Measurements from ENCODE around the gene ORM2. TPM values are rescaled to one million over a fixed set of nuclear protein-coding genes. Genes with fewer than 3 reads are reported as not detected.

The ORM2 gene
- total and polyA plus RNA-seq, 2 experiments from 2014 or later = 0.76 TPM

GRCh38 chr9:114371973-114372917 is 42.6 kb downstream of the ORM2 start:
- Mint-ChIP-seq H3K36me3 (ENCODE audit: low read depth) (peaks cover 50% of the 10 kb centered on the region), H3K9me3 (no peaks in the 10 kb centered on the region), H3K4me1 (peaks cover 43% of the 10 kb centered on the region), H3K27me3 (ENCODE audit: insufficient read depth, low read depth, poor library complexity) (peaks cover 5% of the 10 kb centered on the region), H3K4me3 (no peak overlapping the region), H3K27ac (peak overlapping the region; percentile 89)
- no peak for DNase-seq (ENCODE audit: low spot score)
- ATAC-seq = no peak
- Histone ChIP-seq H3K9me2 (ENCODE audit: insufficient read depth) (0 out of 2 replicates have a peak, but pooled peaks cover 6% of the 10 kb centered on the region), H2AFZ (no peak overlapping the region), H3K79me2 (replicated peaks; ENCODE audit: insufficient read depth) (peaks cover 4% of the 10 kb centered on the region; the same call in 1 of the 2 replicates), H3K36me3 (ENCODE audit: insufficient read depth) (no peaks in the 10 kb centered on the region), H3K4me3 (no peak overlapping the region), H3K4me2 (no peak overlapping the region), H3K4me1 (ENCODE audit: insufficient read depth) (peaks cover 52% of the 10 kb centered on the region), H3K27ac (ENCODE audit: low read depth) (no peak overlapping the region), H3F3A (replicated peaks; ENCODE audit: low read depth) (peaks cover 12% of the 10 kb centered on the region; the same call in 1 of the 2 replicates), H3K27me3 (ENCODE audit: insufficient read depth) (no peaks in the 10 kb centered on the region), H4K20me1 (replicated peaks; ENCODE audit: insufficient read depth) (no peaks in the 10 kb centered on the region)
- no peak for TF ChIP-seq NANOG (IDR thresholded peaks at IDR 0.05; ENCODE audit: borderline replicate concordance)
- TF ChIP-seq JUNB (IDR thresholded peaks at IDR 0.05; ENCODE audit: unreplicated experiment) = no peak
- no peak for TF ChIP-seq EZH2 (IDR thresholded peaks at IDR 0.05; ENCODE audit: low read depth, unreplicated experiment)
- no peak for TF ChIP-seq ZNF114 (CRISPR knock-in tag; IDR thresholded peaks at IDR 0.05)
- TF ChIP-seq EZH2phosphoT487 (IDR thresholded peaks at IDR 0.05; ENCODE audit: unreplicated experiment) = no peak
- no peak for TF ChIP-seq STAT1 (IDR thresholded peaks at IDR 0.05; ENCODE audit: unreplicated experiment)
- TF ChIP-seq ETS1 (IDR thresholded peaks at IDR 0.05) = no peak
- TF ChIP-seq ZNF331 (CRISPR knock-in tag; IDR thresholded peaks at IDR 0.05; ENCODE audit: low read depth) = no peak
- TF ChIP-seq, protein P1, sequence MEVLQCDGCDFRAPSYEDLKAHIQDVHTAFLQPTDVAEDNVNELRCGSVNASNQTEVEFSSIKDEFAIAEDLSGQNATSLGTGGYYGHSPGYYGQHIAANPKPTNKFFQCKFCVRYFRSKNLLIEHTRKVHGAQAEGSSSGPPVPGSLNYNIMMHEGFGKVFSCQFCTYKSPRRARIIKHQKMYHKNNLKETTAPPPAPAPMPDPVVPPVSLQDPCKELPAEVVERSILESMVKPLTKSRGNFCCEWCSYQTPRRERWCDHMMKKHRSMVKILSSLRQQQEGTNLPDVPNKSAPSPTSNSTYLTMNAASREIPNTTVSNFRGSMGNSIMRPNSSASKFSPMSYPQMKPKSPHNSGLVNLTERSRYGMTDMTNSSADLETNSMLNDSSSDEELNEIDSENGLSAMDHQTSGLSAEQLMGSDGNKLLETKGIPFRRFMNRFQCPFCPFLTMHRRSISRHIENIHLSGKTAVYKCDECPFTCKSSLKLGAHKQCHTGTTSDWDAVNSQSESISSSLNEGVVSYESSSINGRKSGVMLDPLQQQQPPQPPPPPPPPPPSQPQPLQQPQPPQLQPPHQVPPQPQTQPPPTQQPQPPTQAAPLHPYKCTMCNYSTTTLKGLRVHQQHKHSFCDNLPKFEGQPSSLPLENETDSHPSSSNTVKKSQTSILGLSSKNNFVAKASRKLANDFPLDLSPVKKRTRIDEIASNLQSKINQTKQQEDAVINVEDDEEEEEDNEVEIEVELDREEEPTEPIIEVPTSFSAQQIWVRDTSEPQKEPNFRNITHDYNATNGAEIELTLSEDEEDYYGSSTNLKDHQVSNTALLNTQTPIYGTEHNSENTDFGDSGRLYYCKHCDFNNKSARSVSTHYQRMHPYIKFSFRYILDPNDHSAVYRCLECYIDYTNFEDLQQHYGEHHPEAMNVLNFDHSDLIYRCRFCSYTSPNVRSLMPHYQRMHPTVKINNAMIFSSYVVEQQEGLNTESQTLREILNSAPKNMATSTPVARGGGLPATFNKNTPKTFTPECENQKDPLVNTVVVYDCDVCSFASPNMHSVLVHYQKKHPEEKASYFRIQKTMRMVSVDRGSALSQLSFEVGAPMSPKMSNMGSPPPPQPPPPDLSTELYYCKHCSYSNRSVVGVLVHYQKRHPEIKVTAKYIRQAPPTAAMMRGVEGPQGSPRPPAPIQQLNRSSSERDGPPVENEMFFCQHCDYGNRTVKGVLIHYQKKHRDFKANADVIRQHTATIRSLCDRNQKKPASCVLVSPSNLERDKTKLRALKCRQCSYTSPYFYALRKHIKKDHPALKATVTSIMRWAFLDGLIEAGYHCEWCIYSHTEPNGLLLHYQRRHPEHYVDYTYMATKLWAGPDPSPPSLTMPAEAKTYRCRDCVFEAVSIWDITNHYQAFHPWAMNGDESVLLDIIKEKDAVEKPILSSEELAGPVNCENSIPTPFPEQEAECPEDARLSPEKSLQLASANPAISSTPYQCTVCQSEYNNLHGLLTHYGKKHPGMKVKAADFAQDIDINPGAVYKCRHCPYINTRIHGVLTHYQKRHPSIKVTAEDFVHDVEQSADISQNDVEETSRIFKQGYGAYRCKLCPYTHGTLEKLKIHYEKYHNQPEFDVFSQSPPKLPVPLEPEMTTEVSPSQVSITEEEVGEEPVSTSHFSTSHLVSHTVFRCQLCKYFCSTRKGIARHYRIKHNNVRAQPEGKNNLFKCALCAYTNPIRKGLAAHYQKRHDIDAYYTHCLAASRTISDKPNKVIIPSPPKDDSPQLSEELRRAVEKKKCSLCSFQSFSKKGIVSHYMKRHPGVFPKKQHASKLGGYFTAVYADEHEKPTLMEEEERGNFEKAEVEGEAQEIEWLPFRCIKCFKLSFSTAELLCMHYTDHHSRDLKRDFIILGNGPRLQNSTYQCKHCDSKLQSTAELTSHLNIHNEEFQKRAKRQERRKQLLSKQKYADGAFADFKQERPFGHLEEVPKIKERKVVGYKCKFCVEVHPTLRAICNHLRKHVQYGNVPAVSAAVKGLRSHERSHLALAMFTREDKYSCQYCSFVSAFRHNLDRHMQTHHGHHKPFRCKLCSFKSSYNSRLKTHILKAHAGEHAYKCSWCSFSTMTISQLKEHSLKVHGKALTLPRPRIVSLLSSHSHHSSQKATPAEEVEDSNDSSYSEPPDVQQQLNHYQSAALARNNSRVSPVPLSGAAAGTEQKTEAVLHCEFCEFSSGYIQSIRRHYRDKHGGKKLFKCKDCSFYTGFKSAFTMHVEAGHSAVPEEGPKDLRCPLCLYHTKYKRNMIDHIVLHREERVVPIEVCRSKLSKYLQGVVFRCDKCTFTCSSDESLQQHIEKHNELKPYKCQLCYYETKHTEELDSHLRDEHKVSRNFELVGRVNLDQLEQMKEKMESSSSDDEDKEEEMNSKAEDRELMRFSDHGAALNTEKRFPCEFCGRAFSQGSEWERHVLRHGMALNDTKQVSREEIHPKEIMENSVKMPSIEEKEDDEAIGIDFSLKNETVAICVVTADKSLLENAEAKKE (CRISPR knock-in tag; IDR thresholded peaks at IDR 0.05) = no peak
- no peak for TF ChIP-seq CTCF (conservative IDR thresholded peaks at IDR 0.05; ENCODE audit: low read depth in 2 of 2)
